Measurements from ENCODE around the gene ENOSF1. TPM values are rescaled to one million over a fixed set of nuclear protein-coding genes. Genes with fewer than 3 reads are reported as not detected.
"Not testable (repeated sequence)": the region's sequence is repeated elsewhere in the genome, so short reads cannot be mapped to it uniquely, and the experiment has no call there.

ENOSF1 gene
- 12.5 and 18.3 TPM in 2 replicates for total RNA-seq

- DNase-seq (ENCODE audit: low read depth in 2 of 2), result peak; percentile 77 to 88
Observed at GRCh38 chr18:712401-713134, at the start of gene ENOSF1. TSS of gene ENOSF1 (minus strand) at chr18:712630. CDS start at chr18:712587, 43 bp downstream.

- not testable (repeated sequence) for DNase-seq (ENCODE audit: low read depth in 2 of 2)
Observed at GRCh38 chr18:759864-760263, 47.4 kb upstream of the ENOSF1 start.

- DNase-seq (ENCODE audit: low read depth in 2 of 2), result no peak
Observed at GRCh38 chr18:755506-755905, 43.1 kb upstream of the ENOSF1 start.

GRCh38 chr18:754656-755055 is 42.2 kb upstream of the ENOSF1 start:
- no peak for DNase-seq (ENCODE audit: low read depth in 2 of 2)

- DNase-seq (ENCODE audit: low read depth in 2 of 2), result no peak
Observed at GRCh38 chr18:750456-750855, 38.0 kb upstream of the ENOSF1 start.

- DNase-seq (ENCODE audit: low read depth in 2 of 2), result no peak
Observed at GRCh38 chr18:744832-745597, 32.6 kb upstream of the ENOSF1 start.

GRCh38 chr18:741931-742512 is 29.6 kb upstream of the ENOSF1 start:
- peak; percentile 71 to 79 for DNase-seq (ENCODE audit: low read depth in 2 of 2)

- DNase-seq (ENCODE audit: low read depth in 2 of 2), result no peak
Observed at GRCh38 chr18:732371-732770, 19.9 kb upstream of the ENOSF1 start.

GRCh38 chr18:731185-731584 is 18.8 kb upstream of the ENOSF1 start:
- no peak for DNase-seq (ENCODE audit: low read depth in 2 of 2)

GRCh38 chr18:730692-731091 is 18.3 kb upstream of the ENOSF1 start:
- no peak for DNase-seq (ENCODE audit: low read depth in 2 of 2)

GRCh38 chr18:730120-730519 is 17.7 kb upstream of the ENOSF1 start:
- DNase-seq (ENCODE audit: low read depth in 2 of 2), result peak in 1 of 2 donors; percentile 15

GRCh38 chr18:725646-726045 is 13.2 kb upstream of the ENOSF1 start:
- DNase-seq (ENCODE audit: low read depth in 2 of 2), result no peak

- DNase-seq (ENCODE audit: low read depth in 2 of 2), result no peak
Observed at GRCh38 chr18:723541-724080, 11.2 kb upstream of the ENOSF1 start.

GRCh38 chr18:717003-717402 is 4.6 kb upstream of the ENOSF1 start:
- DNase-seq (ENCODE audit: low read depth in 2 of 2), result no peak

GRCh38 chr18:715626-716025 is 3.2 kb upstream of the ENOSF1 start:
- DNase-seq (ENCODE audit: low read depth in 2 of 2), result peak in 1 of 2 donors; percentile 79

- no peak for DNase-seq (ENCODE audit: low read depth in 2 of 2)
Observed at GRCh38 chr18:713135-713490, 683 bp upstream of the ENOSF1 start.

- peak; percentile 80 to 82 for DNase-seq (ENCODE audit: low read depth in 2 of 2)
Observed at GRCh38 chr18:711657-712400, 601 bp downstream of the ENOSF1 start.

GRCh38 chr18:711310-711656 is 1.1 kb downstream of the ENOSF1 start:
- peak; percentile 34 to 78 for DNase-seq (ENCODE audit: low read depth in 2 of 2)

GRCh38 chr18:710418-711300 is 1.8 kb downstream of the ENOSF1 start:
- no peak for DNase-seq (ENCODE audit: low read depth in 2 of 2)

GRCh38 chr18:709771-710170 is 2.7 kb downstream of the ENOSF1 start:
- no peak for DNase-seq (ENCODE audit: low read depth in 2 of 2)

- DNase-seq (ENCODE audit: low read depth in 2 of 2), result peak in 1 of 2 donors; percentile 16
Observed at GRCh38 chr18:708096-708495, 4.3 kb downstream of the ENOSF1 start.

Data from lung microvascular endothelial cell (primary cell).